IMR-90 (cell line): Measurements from ENCODE around the gene EEF1AKMT1. TPM values are rescaled to one million over a fixed set of nuclear protein-coding genes. Genes with fewer than 3 reads are reported as not detected.

Source experiments
- ATAC-seq: fragments of 200-7000 bp; cut with Tn5 transposase; 2 replicates; pipeline ENCODE4 v1.9.1; 2020; ENCODE audit warnings: low read depth, mild to moderate bottlenecking, moderate library complexity
- BruUV-seq: library from RNA; stranded (reverse); fragments of 400-500 nt; replicated peaks from 2 replicates; lab custom pipeline; 2021; lab: Mats Ljungman, UMichigan
- CTCF ChIA-PET: fragments of 300-600 bp; formaldehyde crosslinking; extraction: SDS; loops from one replicate; lab custom pipeline; 2021; ENCODE audit warnings: antibody characterized with exemption; lab: Yijun Ruan, JAX
- POLR2A ChIA-PET: fragments of 300-600 bp; sonication (Branson Sonifier 250); formaldehyde crosslinking; loops from one replicate; lab custom pipeline; 2022; ENCODE audit warnings: antibody characterized with exemption; ENCODE audit not compliant: unreplicated experiment; lab: Charles Lee
- DNase-seq: peaks from one replicate; pipeline ENCODE4 v3.0.0; 2013
- H2AFZ ChIP-seq: replicated peaks from 2 replicates; pipeline ENCODE3; 2013; ENCODE audit warnings: low read length, mild to moderate bottlenecking; ENCODE audit not compliant: poor library complexity
- H2AK5ac ChIP-seq: 2 replicates; pipeline ENCODE4 v1.6.1; 2013; ENCODE audit warnings: low read depth, low read length, inconsistent platforms
- H2AK9ac ChIP-seq: replicated peaks from 2 replicates; pipeline ENCODE3; 2013; ENCODE audit warnings: mild to moderate bottlenecking, low read depth, low read length, moderate library complexity; ENCODE audit not compliant: poor library complexity
- H2BK120ac ChIP-seq: 2 replicates; pipeline ENCODE4 v1.6.1; 2013; ENCODE audit warnings: low read depth, low read length, inconsistent platforms
- H2BK15ac ChIP-seq: 3 replicates; pipeline ENCODE4 v1.6.1; 2013; ENCODE audit warnings: low read depth, low read length, inconsistent platforms
- H2BK20ac ChIP-seq: 2 replicates; pipeline ENCODE4 v1.6.1; 2013; ENCODE audit warnings: low read depth, mild to moderate bottlenecking, inconsistent platforms, low read length, moderate library complexity
- H2BK5ac ChIP-seq: 2 replicates; pipeline ENCODE4 v1.6.1; 2013; ENCODE audit warnings: mild to moderate bottlenecking, low read depth, low read length, inconsistent platforms; ENCODE audit not compliant: poor library complexity, severe bottlenecking
- H3K14ac ChIP-seq: replicated peaks from 2 replicates; pipeline ENCODE4 v1.6.1; 2013; ENCODE audit warnings: low read depth, low read length, inconsistent platforms
- H3K18ac ChIP-seq: 2 replicates; pipeline ENCODE4 v1.6.1; 2013; ENCODE audit warnings: low read depth, low read length, control low read depth
- H3K23ac ChIP-seq: 2 replicates; pipeline ENCODE4 v1.6.1; 2013; ENCODE audit warnings: low read depth, low read length, inconsistent platforms
- H3K27ac ChIP-seq: 2 replicates; pipeline ENCODE4 v1.5.1; 2013; ENCODE audit warnings: mild to moderate bottlenecking, control low read depth, low read length; ENCODE audit not compliant: insufficient read depth
- H3K27me3 ChIP-seq: 2 replicates; pipeline ENCODE4 v1.6.1; 2013; ENCODE audit warnings: low read length; ENCODE audit not compliant: control insufficient read depth, insufficient read depth
- H3K36me3 ChIP-seq: 2 replicates; pipeline ENCODE4 v1.6.1; 2013; ENCODE audit warnings: low read length, mixed read lengths; ENCODE audit not compliant: control insufficient read depth, insufficient read depth
- H3K4ac ChIP-seq: 2 replicates; pipeline ENCODE4 v1.6.1; 2013; ENCODE audit warnings: low read depth, low read length, inconsistent platforms
- H3K4me1 ChIP-seq: 2 replicates; pipeline ENCODE4 v1.6.1; 2013; ENCODE audit warnings: low read length, mixed read lengths; ENCODE audit not compliant: control insufficient read depth, insufficient read depth
- H3K4me2 ChIP-seq: 2 replicates; pipeline ENCODE4 v1.6.1; 2013; ENCODE audit warnings: low read depth, mild to moderate bottlenecking, control low read depth, low read length, moderate library complexity
- H3K4me3 ChIP-seq: 2 replicates; pipeline ENCODE4 v1.5.1; 2013; ENCODE audit warnings: low read depth, mild to moderate bottlenecking, control low read depth, low read length, moderate library complexity; ENCODE audit not compliant: insufficient read depth
- H3K56ac ChIP-seq: 2 replicates; pipeline ENCODE4 v1.6.1; 2013; ENCODE audit warnings: low read length, inconsistent platforms; ENCODE audit not compliant: insufficient read depth; ENCODE audit errors: extremely low read depth
- H3K79me1 ChIP-seq, 2 experiments: 2 replicates each; pipeline ENCODE4 v1.6.1; 2013; ENCODE audit warnings: low read length in 2 of 2, inconsistent platforms in 1 of 2, low read depth in 1 of 2
- H3K9ac ChIP-seq: 2 replicates; pipeline ENCODE4 v1.6.1; 2013; ENCODE audit warnings: low read depth, low read length, control low read depth
- H3K9me1 ChIP-seq: 2 replicates; pipeline ENCODE4 v1.6.1; 2013; ENCODE audit warnings: low read length, inconsistent platforms; ENCODE audit not compliant: insufficient read depth
- H3K9me3 ChIP-seq: 2 replicates; pipeline ENCODE4 v1.6.1; 2013; ENCODE audit warnings: low read length; ENCODE audit not compliant: control insufficient read depth, insufficient read depth
- H4K20me1 ChIP-seq: 2 replicates; pipeline ENCODE4 v1.6.1; 2013; ENCODE audit warnings: low read length, inconsistent platforms; ENCODE audit not compliant: insufficient read depth
- H4K5ac ChIP-seq: 2 replicates; pipeline ENCODE4 v1.6.1; 2013; ENCODE audit warnings: mild to moderate bottlenecking, low read depth, low read length, control low read depth
- H4K8ac ChIP-seq, 2 experiments: 2 replicates each; pipeline ENCODE4 v1.6.1; 2013; ENCODE audit warnings: low read depth in 2 of 2, low read length in 2 of 2, control low read depth in 1 of 2, inconsistent platforms in 1 of 2
- H4K91ac ChIP-seq: 2 replicates; pipeline ENCODE4 v1.6.1; 2013; ENCODE audit warnings: low read depth, low read length, inconsistent platforms; ENCODE audit not compliant: insufficient read depth
- BHLHE40 ChIP-seq: fragments of 150-350 bp; IDR thresholded peaks from 2 replicates; pipeline ENCODE4 v1.6.1; 2016; ENCODE audit warnings: mild to moderate bottlenecking, low read depth, low read length
- CEBPB ChIP-seq: IDR thresholded peaks from 2 replicates; pipeline ENCODE4 v1.6.1; 2012; ENCODE audit warnings: low read depth, low read length, improper control_type of control experiment
- CHD1 ChIP-seq: IDR thresholded peaks from 2 replicates; pipeline ENCODE4 v1.6.1; 2012; ENCODE audit warnings: low read depth, low read length, improper control_type of control experiment
- FOS ChIP-seq: fragments of 150-350 bp; IDR thresholded peaks from 2 replicates; pipeline ENCODE4 v1.6.1; 2016; ENCODE audit warnings: low read depth, low read length
- MAFK ChIP-seq: IDR thresholded peaks from 2 replicates; pipeline ENCODE4 v1.6.1; 2012; ENCODE audit warnings: low read depth, low read length, improper control_type of control experiment
- MAZ ChIP-seq: IDR thresholded peaks from 2 replicates; pipeline ENCODE4 v1.6.1; 2012; ENCODE audit warnings: low read depth, mild to moderate bottlenecking, low read length, improper control_type of control experiment, moderate library complexity, borderline replicate concordance
- MXI1 ChIP-seq: IDR thresholded peaks from 2 replicates; pipeline ENCODE4 v1.6.1; 2012; ENCODE audit warnings: low read depth, mild to moderate bottlenecking, low read length, moderate library complexity, borderline replicate concordance
- NFE2L2 ChIP-seq: fragments of 150-350 bp; IDR thresholded peaks from 2 replicates; pipeline ENCODE4 v1.6.1; 2016; ENCODE audit warnings: low read depth, mild to moderate bottlenecking, low read length
- POLR2A ChIP-seq: IDR thresholded peaks from 2 replicates; pipeline ENCODE4 v1.6.1; 2012; ENCODE audit warnings: mild to moderate bottlenecking, low read depth, low read length
- RAD21 ChIP-seq: IDR thresholded peaks from 2 replicates; pipeline ENCODE4 v1.6.1; 2012; ENCODE audit warnings: low read length, improper control_type of control experiment
- RCOR1 ChIP-seq: IDR thresholded peaks from 2 replicates; pipeline ENCODE4 v1.6.1; 2012; ENCODE audit warnings: mild to moderate bottlenecking, low read length, improper control_type of control experiment; ENCODE audit not compliant: insufficient replicate concordance
- RFX5 ChIP-seq: IDR thresholded peaks from 2 replicates; pipeline ENCODE4 v1.8.0; 2012; ENCODE audit warnings: low read depth, mild to moderate bottlenecking, low read length, moderate library complexity
- SMC3 ChIP-seq: fragments of 150-350 bp; IDR thresholded peaks from 2 replicates; pipeline ENCODE4 v1.6.1; 2016; ENCODE audit warnings: low read depth, mild to moderate bottlenecking, antibody characterized with exemption, low read length, moderate library complexity
- WGBS, 2 experiments: methylation state at CpG; one replicate each; pipeline versions ENCODE4 v1.1.5 to v1.1.7; 2013; ENCODE audit warnings: missing lambda C conversion rate in 2 of 2; ENCODE audit not compliant: insufficient read length in 1 of 2; ENCODE audit errors: extremely low coverage in 2 of 2; 5-methylcytosine and 5-hydroxymethylcytosine counted together
- dilution Hi-C: fragments of 300-500 bp; cut with HindIII; formaldehyde crosslinking; loops from one replicate; pipeline ENCODE4 v1.14.3; 2018; ENCODE audit warnings: low sequenced_read_pairs; ENCODE audit not compliant: unreplicated experiment
- in situ Hi-C: fragments of 300-500 bp; cut with MboI; formaldehyde crosslinking; loops from 3 replicates; pipeline ENCODE4 v1.14.3; 2019; ENCODE audit warnings: low sequenced_read_pairs, inconsistent platforms, mixed read lengths
- intact Hi-C: fragments of 100-400 bp; cut with micrococcal nuclease; formaldehyde crosslinking; loops from 2 replicates; pipeline ENCODE4 v1.10.0; 2022
- polyA plus RNA-seq, 3 experiments: library from polyadenylated mRNA; depleted of rRNA; stranded (reverse); fragments of >200 nt; gene quantifications; 2 replicates each; pipeline ENCODE4 v1.2.3, GENCODE V29; 2012; ENCODE audit warnings: low replicate concordance in 1 of 3
- total RNA-seq: library from RNA; depleted of rRNA; stranded (reverse); fragments of >200 nt; gene quantifications from 2 replicates; pipeline ENCODE4 v1.2.3, GENCODE V29; 2012
- TF ChIP-seq, protein P1 (sequence below): conservative IDR thresholded peaks from 2 replicates; pipeline ENCODE4 v1.5.1; 2012; ENCODE audit warnings: mild to moderate bottlenecking, low read depth, low read length, improper control_type of control experiment
- TF ChIP-seq, protein P2 (sequence below): fragments of 150-350 bp; IDR thresholded peaks from 2 replicates; pipeline ENCODE4 v1.6.1; 2016; ENCODE audit warnings: low read depth, mild to moderate bottlenecking, low read length, moderate library complexity, borderline replicate concordance
- TF ChIP-seq, protein P3 (sequence below): fragments of 150-350 bp; IDR thresholded peaks from 2 replicates; pipeline ENCODE4 v1.6.1; 2017; ENCODE audit warnings: mild to moderate bottlenecking, antibody characterized with exemption, low read length, low read depth

The EEF1AKMT1 gene
- total and polyA plus RNA-seq, 2 of the 4 experiments (the other 2 are of a cell fraction) = 10.0 to 10.6 TPM

DNA sequence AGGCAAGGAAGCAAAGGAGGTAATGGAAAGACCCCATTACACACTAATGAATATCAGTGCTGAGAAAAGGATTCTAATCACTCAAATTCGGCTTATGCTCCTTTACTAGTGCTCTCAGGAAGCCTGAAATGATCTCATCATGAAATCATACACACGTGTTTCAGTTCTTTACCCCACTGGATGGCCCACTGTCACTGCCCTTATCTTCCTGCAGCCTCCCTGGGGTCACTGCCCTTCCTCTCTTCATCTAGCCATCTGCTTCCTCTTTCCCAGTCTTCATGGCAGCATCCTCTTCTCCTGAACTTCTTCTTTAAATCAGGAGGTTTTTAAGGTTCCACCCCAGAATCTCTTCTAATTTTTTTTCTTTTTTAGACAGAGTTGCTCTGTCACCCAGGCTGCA is 27.9 kb upstream of the EEF1AKMT1 start:
- Histone ChIP-seq H4K5ac (no peak overlapping the region), H3K18ac (no peak overlapping the region), H2BK20ac (no peak overlapping the region), H3K4me3 (no peak overlapping the region), H3K9ac (no peak overlapping the region), H3K14ac (no peak overlapping the region), H2AK5ac (no peak overlapping the region), H3K9me1 (peaks cover 8% of the 10 kb centered on the region), H2BK5ac (no peak overlapping the region), H3K27me3 (no peaks in the 10 kb centered on the region), H2BK15ac (no peak overlapping the region), H2AFZ (no peak overlapping the region), H3K4me2 (no peak overlapping the region), H3K56ac (no peak overlapping the region), H3K9me3 (no peaks in the 10 kb centered on the region), H2BK120ac (no peak overlapping the region), H4K20me1 (no peaks in the 10 kb centered on the region; the same call in 1 of the 2 replicates), H3K4me1 (peaks cover 6% of the 10 kb centered on the region), H4K91ac (no peak overlapping the region), H3K27ac (no peak overlapping the region), H3K36me3 (peaks cover 6% of the 10 kb centered on the region; the same call in 1 of the 2 replicates), H3K79me1 (no peaks in the 10 kb centered on the region; a peak in 3 of 4 replicates), H4K8ac (no peak overlapping the region), H2AK9ac (no peak overlapping the region), H3K4ac (no peak overlapping the region), H3K23ac (no peak overlapping the region)
- ChIA-PET CTCF (no interaction called here), POLR2A (interaction anchor here (0.7 kb wide), 1 partner anchor 133 kb away, joined by 3 read pairs; no protein-coding TSS in a partner anchor)
- no peak for ATAC-seq
- TF ChIP-seq RAD21 = no peak
- TF ChIP-seq RFX5 = no peak
- TF ChIP-seq MXI1 = no peak
- TF ChIP-seq, protein P1, sequence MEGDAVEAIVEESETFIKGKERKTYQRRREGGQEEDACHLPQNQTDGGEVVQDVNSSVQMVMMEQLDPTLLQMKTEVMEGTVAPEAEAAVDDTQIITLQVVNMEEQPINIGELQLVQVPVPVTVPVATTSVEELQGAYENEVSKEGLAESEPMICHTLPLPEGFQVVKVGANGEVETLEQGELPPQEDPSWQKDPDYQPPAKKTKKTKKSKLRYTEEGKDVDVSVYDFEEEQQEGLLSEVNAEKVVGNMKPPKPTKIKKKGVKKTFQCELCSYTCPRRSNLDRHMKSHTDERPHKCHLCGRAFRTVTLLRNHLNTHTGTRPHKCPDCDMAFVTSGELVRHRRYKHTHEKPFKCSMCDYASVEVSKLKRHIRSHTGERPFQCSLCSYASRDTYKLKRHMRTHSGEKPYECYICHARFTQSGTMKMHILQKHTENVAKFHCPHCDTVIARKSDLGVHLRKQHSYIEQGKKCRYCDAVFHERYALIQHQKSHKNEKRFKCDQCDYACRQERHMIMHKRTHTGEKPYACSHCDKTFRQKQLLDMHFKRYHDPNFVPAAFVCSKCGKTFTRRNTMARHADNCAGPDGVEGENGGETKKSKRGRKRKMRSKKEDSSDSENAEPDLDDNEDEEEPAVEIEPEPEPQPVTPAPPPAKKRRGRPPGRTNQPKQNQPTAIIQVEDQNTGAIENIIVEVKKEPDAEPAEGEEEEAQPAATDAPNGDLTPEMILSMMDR = no peak
- no peak for TF ChIP-seq MAFK
- TF ChIP-seq CEBPB = no peak
- TF ChIP-seq RCOR1 = no peak
- TF ChIP-seq CHD1 = no peak
- TF ChIP-seq BHLHE40 = no peak
- TF ChIP-seq, protein P2, sequence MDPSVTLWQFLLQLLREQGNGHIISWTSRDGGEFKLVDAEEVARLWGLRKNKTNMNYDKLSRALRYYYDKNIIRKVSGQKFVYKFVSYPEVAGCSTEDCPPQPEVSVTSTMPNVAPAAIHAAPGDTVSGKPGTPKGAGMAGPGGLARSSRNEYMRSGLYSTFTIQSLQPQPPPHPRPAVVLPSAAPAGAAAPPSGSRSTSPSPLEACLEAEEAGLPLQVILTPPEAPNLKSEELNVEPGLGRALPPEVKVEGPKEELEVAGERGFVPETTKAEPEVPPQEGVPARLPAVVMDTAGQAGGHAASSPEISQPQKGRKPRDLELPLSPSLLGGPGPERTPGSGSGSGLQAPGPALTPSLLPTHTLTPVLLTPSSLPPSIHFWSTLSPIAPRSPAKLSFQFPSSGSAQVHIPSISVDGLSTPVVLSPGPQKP = no peak
- TF ChIP-seq MAZ = no peak
- TF ChIP-seq NFE2L2 = no peak
- TF ChIP-seq POLR2A = no peak
- no peak for TF ChIP-seq SMC3
- no peak for TF ChIP-seq FOS
- TF ChIP-seq, protein P3, sequence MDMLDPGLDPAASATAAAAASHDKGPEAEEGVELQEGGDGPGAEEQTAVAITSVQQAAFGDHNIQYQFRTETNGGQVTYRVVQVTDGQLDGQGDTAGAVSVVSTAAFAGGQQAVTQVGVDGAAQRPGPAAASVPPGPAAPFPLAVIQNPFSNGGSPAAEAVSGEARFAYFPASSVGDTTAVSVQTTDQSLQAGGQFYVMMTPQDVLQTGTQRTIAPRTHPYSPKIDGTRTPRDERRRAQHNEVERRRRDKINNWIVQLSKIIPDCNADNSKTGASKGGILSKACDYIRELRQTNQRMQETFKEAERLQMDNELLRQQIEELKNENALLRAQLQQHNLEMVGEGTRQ = no peak
- no peak for DNase-seq
- dilution Hi-C loops (no loop called here), intact Hi-C loops (no loop called here), in situ Hi-C loops (no loop called here)
- WGBS, 2 experiments = no CpG with 5 or more reads among the region's 2 CpGs
- no TSS peak for BruUV-seq
